SIG-M5 treated with dmso at 0.1 percent for 504 hours (cell line): Measurements from ENCODE around the gene STXBP4.

Experiments used
- DNase-seq: peaks from one replicate; lab custom pipeline; 2025; ENCODE audit not compliant: unreplicated experiment; lab: John Stamatoyannopoulos, UW

STXBP4 gene

DNA sequence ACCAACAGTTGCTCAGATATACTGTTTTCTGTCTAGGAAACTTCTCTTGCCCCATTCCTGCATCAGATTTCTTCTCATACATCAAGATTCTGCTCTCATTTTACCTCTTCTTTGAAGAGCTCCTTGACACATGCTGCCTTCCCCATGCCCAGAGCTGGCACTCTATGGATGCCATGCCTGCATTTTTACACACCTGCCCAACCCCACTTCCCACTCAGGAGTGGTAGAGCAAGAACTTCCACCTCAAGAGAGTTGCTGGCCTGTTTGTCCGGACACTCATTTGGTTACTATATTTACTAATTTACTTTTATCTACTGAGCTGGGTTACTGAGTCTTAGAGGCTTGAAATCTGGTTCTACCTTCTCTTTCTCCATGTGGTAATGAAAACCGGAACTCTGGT, 197.9 kb downstream of the STXBP4 start:
- DNase-seq: no peak

DNA sequence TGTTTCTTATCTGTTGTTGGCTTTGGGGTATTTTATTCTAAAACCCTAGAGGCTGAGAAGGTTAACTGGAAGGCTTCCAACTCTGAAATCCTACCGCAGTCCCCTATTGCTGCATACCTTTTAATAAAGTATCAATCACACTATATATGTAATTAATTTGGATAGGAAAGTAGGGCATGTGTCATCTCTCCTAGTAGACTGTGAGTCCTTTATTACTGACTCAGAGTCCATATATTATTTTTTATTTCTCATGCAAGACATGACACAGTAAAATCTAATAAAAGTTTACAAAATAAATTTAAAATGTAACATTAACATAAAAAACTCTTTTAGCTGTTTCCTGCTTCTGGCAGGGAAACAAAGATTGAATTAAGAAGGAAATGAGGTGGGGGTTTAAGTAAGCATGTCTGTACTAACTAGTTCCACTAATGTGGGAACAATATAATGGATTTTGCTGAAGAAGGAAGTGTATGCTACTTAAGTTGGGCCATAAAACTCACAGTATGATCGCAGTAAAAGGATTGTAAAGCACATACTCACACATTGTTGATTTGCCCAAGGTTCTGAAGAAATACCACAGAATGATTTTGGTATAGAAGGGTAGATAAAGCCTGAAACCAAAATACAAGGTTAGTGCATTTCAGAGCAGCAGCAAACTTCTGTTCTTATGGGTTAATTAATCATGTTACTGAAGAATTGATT, 198.6 kb downstream of the STXBP4 start:
- DNase-seq: no peak

DNA sequence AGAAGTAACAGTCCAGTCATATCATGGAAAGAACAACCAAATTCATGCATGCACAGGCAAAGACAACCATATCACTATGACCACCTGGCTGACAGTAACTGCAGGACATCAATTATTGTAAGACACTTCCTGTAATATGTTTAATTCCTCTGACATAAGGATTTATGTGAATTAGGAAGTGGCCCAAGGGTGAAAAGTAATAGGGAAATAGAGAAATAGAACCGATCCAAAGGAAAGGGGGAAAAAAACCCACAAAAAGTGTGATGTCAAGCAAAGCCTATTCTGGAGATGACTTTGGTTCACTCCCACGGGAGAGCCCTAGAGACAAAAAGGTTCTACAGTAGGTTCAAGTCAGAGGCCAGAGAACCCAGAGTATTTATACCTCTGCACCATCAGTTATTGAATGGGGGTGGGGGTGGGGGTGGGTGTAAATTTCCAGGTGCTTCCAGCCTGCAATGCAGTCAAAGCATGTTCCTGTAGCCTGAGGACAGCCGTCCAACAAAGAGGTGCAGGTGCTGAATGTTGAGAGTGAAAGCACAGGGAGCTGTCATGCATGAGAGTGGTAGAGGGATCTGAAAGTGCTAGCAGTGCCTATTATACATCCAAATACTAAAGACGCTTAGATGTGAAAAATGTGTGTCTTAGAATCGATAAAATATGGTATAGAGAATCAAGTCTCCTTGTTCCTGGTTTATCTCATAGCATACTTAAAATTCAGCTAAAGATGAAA, 200.6 kb downstream of the STXBP4 start:
- no peak for DNase-seq

DNA sequence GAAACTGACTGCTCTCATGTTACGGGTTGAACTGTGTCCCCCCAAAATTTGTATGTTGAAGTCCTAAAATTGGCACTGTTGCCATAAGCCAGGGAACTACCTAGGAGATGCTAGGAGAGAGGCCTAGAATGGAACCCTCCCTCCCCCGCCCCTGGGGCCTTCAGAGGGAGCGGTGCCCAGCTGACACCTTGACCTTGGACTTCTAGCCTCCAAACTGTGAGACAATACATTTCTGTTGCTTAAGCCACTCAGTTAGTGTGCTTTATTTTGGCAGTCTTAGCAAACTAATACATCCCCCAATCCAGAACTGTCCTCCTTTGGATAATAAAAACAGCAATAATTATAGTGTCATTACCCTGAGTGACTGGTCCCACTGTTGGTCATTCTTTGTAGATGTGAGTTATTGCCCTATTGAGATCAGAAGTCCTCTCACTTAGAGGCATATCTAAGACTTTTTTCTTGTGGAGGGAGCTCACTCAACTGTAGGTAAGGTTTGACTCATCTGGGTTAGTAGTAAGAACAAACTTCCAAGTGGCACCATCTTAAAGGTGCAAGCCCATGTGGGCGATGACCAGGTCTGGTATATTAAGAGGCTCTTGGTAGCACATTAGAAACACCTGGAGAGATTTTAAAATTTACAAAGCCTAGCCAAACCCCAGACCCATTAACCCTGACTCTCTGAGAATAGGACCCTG, 203.2 kb downstream of the STXBP4 start:
- no peak for DNase-seq

DNA sequence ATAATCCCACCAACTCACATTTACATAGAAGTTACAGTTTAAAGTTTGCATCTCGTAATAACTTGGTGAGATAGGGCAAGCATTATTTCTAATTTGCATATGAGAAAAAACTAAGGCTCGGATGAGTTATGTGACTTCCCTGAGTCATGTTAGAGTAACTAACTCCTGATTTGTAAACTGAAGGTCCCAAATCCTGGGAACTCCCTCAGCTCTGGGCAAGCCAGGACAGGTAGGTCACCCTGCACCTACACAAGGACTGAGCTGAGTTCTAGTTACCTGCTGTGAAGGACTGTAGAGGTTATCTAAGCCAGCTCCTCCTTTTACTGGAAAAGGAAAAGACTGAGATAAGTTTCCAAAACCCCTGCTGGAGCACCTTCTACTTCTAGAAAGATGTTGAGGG, 204.0 kb downstream of the STXBP4 start:
- DNase-seq: no peak

DNA sequence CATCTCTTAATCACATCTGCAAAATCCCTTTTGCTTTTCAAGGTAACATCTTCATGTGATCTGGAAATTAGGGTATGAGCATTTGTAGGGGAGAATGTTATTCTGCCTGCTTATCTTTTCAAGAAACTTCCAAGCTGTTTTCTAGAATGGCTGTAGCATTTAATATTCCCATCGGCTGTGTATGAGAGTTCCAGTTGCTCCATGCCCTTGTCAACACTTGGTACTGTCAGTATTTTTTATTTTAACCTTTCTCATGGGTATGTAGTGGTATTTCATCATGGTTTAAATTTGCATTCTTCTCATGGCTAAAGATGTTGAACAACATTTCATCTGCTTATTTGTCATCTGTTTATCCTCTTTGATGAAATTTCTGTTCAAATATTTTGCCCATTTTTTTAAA, 205.6 kb downstream of the STXBP4 start:
- DNase-seq: no peak

DNA sequence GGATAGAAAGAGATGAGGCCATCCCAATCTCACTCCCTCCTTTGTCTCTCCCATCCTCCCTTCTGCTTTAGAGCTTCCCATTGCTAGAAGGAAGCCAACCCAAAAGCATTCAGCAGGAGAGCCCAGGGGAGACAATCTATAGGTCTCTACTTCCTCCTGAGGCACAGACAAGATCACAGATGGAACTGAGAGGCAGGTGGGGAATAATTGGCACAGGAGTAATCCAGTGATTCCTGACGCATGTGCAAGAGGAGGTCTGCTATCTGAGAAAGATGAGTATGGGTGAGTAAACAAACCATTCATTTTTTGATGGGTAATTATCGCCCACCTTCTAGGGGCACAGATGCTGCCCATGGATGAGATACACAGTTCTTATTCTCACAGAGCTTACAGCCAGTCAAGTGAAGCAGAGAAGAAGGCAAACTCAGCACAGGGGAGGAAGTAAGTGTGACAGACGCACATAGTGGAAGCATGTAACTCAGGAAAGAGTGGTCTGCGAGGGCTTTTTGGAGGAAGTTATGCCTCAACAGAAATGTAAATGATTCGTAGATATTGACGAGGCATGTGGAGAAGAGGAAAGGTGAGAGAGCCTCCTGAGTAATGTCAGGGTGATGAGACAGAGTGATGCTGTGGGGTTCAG, 207.3 kb downstream of the STXBP4 start:
- no peak for DNase-seq

DNA sequence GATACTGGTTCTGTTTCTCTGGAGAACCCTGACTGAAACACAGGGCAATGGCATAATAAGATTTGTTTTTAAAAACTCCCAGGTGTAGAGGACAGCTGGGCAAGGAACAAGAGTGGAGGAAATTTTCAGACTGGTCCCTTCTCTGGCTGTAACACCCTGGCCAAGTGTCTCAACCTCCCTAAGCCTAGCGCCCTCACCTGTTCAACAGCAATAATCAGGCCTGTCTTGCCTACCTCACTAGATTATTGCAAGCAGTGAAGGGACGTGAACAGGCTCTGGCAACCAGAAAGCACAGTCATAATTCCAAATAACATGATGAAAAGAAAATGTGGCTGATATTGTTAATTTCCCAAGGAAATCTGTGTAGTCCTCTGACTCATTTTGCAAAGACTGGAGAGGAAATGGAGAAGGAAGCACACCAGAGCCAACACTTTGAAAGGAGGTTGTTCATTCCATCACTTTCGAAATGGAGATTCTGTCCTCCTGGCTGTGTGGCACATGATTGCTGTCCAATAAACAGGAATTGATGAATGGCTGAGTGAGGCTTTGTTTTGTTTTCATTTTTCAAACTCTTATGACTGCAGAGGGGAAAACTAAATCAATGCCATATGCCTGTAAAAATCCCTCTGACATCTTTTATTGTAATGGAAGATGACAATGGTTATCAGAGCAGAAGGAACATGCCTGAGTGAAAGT, 208.7 kb downstream of the STXBP4 start:
- DNase-seq: no peak

DNA sequence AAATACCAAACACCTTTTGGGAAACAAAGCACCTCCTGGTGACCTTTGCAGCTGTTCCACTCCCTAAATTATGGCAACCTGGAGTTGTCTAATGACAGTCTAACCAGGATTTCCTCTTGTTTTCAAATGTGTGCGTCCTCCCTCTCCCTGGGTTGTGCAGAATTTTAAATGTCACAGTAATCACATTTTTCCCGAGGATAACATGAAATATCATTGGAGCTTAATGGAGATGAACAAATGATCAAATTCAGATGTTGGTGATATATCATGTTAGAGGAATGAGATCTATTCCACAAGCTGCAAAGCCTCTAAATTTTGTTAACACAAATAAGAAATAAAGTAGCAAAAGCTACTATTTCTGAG, 209.3 kb downstream of the STXBP4 start:
- no peak for DNase-seq

DNA sequence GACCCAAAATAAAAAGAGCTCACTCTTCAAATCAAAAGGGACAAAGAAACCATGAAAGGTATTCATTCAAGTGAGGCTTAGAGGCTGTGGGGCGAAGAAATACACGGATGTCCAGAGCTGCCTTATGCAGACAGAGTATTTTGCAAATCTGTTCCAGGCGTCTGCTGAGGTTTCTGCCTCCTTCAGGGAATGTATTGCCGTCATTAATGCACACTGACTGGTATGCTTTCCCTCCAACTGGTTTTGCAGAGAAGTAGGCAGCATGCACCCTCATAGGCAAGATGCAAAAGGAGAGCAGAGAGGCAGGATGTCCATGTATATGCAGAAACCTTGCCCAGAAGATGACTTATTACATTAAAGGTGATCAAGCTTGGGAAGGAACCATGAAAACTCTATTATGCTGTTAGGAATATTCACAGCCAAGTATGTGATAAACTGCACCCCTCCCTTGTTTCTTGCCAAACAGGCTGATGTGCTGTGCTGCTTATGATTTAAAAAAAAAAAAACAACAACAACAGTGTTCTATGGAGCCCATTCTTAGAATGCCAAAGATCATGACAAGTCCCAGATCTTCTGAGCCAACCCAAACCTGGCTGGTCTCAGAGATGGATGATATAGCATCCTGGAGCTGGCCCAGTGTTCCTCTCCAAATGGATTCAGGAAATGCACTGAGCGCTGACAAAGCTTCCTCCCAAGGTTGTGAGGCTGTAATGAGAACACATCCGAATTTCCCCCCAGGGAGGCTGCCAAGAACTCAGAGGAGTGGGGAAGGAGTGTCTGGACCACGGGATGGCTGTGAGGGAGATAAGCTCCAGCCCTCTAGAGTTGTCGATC, 218.6 kb downstream of the STXBP4 start:
- no peak for DNase-seq

DNA sequence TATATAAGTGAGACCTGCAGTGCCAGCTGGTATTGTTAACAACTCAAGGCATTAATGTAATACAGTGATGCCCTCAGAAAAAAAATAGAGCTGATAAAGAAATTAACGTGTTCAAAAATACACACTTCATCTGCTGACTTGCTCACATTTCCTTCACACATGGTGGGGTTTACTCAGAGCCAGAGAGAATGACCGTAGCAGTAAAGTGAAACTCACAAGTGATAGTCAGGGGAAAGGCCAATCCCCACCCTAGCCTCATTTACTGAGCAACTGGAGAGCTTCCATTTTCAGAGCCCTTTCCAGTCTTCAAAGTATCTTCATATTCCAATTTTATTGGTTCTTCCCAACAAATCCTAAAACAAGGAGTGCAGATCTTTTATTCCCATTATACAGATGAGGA, 222.2 kb downstream of the STXBP4 start:
- no peak for DNase-seq

DNA sequence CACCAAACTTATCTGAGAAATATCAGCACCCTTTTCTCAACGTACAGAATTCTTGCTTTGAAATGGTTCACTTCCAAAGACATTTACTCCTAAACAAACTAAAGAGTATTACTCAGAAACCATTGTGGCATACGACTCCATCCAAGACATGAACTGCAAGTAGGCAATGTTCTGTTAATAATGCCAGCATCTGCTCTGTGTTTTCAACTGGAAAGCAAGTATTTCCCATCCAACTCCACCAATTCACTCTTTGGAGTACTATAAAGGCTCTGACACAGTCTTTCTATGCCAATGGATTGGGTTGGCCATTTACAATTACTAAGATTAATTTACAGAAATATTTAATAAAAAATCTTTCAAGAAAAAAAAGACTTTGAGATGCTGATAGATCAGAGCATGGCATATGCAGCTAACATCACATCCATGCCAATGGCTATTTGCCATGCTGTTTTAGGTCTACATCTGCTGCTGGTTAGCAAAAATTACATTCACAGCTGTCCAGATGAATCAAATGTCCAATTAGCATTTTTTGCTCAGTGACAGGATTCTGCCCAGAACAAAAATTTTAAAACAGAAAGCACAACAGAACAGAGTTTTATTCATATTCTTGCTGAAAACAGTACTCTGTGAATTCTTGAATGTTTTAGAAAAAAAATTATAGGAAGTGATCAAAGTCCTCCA, 230.3 kb downstream of the STXBP4 start:
- no peak for DNase-seq

DNA sequence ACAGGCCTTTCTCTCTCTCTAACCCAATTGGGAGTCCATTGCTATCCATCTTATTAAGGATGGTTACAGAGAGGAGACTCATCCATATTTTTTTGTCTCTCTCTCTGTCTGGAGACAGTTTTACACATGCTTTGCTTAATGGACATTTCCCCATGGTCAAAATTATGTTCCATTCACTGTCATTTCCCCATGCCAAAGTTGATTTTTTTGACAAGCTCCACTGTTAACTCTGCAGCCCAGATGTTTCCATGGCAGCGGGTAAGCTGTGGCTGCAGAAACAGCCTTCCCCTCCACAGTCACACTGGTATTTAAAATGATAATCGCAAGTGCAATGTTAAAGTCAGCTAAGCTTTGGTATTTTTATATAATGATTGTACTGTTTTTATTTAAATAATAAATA, 232.3 kb downstream of the STXBP4 start:
- no peak for DNase-seq

DNA sequence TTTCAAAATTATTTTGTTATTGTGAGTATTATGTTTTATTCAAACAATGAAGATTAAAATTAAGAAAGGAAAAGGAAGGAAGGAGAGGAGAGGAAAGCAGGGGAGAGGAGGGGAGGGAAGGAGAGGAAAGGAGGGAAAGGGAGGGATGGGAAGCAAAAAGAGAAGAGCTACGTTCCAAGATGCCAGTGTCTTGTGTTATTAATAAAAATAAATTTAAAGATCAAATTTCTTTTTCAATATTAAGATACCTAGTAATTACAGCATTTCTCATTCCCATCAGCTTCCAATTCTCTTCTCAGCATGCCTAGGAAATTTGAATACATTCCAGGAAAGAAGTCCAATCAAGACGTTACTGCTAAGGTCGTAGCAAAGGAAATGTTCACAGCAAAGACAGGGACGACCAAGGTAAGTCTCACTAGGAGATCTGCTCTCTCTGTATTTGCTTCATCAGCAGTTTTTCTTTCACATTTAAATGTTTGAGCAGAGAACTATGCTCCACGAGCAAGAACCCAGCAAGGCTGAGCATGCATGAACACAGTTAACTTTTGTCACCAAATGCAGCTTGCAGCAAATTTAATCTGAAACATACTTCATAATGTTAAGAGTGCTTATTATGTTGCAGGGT, 232.9 kb downstream of the STXBP4 start:
- no peak for DNase-seq

DNA sequence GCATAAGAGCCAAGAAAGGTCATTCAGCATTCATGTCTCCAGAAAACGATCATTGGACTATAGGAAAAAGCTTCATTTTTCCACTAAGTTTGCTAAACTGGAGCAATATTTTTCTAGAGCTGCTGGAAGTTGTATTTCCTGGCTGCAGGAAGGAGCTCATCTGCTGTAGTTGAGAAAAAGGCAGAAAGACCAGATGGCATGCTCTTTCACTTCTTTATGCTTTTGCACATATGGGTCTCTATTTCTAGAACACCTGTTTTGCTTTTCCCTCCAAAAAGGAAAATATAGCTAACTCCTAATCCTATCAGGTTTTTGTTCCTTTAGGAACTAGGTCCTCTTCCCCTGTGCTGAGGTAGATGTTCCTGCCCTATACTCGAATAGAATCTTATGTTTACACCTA, 234.3 kb downstream of the STXBP4 start:
- DNase-seq: no peak

DNA sequence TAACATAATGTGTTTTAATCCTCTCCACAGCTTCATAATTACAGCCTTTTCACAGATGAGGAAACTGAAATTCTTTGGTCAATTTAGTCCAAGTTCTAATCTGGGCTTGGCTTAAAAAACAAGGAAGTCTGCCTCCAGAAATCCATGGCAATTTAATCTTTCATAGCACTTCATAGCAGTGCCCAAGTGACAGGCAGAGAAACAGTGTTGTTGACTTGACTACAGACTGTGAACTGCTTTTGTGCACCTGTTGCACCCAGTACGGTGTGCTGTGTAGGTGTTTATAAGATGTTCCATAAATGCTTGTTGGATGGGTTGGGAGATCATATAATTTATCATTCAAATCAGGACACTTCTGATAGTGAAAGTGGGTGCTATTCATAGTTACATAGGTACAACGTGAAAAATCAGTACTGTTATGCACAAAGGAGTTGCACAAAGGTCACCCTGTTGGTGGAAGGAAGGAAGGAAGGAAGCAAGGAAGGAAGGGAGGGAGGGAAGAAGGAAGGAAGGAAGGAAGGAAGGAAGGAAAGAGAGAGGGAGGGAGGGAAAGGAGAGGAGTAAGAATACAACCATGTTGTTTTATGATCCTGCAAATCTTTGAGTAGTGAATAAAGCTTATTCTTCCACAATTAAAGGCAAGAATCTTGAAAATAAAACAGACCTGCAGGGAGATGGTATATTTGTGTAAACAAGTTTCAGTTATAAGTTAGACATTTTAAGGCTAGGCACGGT, 239.7 kb downstream of the STXBP4 start:
- no peak for DNase-seq

DNA sequence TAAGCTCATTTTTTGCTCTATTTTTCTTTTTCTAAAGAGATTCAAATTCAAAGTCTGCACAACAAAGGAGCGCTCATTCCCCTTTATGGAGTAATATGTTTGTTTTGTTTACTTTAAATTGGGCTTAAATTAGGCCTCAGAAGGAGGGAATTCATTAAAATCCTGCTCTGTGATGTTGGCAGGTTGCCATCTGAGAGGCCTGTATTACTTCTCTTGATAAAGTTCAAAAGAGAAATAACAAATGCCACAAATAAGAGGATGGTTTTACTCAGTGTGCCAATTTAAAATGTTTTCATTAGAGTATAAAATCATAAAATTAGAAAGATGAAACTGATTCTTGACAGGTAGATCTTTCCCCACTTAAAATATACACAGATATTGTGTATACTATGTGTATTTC, 241.7 kb downstream of the STXBP4 start:
- DNase-seq: no peak

DNA sequence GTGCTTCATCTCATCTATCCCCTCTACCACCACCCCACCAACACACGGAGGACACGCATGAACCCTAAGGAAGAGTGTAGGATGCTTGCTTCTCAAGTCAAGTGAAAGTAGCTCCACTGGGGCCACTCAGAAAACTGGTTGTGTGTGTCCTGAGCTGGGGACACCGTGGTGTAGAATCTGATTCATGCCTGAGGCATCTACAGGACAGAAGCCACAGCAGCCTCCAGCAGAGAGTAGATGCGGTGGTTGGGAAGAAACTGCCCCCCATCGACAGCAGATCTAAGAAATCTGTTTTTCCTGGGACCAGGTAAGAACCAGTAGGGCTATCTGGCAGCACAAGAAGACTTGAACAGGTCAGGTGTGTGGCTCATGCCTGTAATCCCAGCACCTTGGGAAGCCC, 244.3 kb downstream of the STXBP4 start:
- no peak for DNase-seq

DNA sequence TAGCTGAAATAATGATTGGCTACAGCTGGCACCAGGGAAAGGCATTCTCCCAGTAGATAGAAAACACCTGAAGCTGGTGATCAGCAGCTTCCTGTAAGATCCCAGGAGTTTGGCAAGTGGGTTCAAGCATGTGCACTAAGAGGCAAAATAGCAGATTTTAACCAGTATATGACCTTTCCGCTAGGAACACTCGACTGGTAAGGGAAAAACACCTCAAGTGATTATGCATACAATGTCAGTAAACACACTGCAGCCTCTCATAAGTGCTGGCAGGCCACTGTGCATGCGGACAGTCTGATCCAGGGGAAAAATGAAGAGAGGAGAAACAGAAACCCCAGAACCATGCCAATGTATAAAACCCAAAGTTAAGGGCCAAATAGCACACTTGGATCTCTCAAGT, 247.1 kb downstream of the STXBP4 start:
- no peak for DNase-seq
